ENCODE data around the gene RSF1.

DNA sequence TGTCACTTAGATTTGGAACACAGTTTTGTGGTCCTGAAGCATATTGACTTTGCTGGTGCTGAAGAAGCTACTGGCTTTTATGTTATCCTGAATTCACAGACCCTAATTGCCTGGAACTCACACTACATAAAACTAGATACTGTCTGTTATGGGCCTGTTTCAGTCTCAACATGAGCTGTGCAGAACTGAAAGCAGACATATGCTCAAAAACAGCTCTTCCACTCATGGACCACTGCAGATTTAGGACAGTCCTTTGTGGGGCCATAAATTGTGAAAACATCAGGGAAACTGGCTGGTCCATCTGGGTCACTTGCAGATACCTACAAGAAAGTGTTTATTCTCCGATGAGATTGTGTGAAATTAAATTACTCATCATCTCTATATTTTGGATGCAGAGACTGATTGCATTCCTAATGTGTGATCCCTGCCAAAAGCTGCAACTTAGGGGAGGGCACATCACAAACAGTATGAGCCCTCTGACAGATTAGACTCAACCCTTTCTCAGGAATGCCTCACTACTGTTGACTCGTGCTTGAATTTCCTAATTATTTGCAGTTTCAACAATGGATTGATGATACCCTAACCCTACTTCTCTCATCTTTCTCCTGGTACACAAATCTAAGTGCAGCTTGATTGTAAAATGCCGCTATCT lies 172.7 kb downstream of the RSF1 start:
- TF ChIP-seq FOSL2 (IDR thresholded peaks at IDR 0.05; ENCODE audit: borderline replicate concordance, low read depth) = no peak
- no peak for TF ChIP-seq POLR2AphosphoS5 (IDR thresholded peaks at IDR 0.05; ENCODE audit: low read depth, low read length)
- TF ChIP-seq YY1 (IDR thresholded peaks at IDR 0.05; ENCODE audit: low read depth) = no peak
- TF ChIP-seq CTCF (IDR thresholded peaks at IDR 0.05) = no peak
- TF ChIP-seq RAD21 (IDR thresholded peaks at IDR 0.05; ENCODE audit: low read length) = no peak
- TF ChIP-seq, protein P1, sequence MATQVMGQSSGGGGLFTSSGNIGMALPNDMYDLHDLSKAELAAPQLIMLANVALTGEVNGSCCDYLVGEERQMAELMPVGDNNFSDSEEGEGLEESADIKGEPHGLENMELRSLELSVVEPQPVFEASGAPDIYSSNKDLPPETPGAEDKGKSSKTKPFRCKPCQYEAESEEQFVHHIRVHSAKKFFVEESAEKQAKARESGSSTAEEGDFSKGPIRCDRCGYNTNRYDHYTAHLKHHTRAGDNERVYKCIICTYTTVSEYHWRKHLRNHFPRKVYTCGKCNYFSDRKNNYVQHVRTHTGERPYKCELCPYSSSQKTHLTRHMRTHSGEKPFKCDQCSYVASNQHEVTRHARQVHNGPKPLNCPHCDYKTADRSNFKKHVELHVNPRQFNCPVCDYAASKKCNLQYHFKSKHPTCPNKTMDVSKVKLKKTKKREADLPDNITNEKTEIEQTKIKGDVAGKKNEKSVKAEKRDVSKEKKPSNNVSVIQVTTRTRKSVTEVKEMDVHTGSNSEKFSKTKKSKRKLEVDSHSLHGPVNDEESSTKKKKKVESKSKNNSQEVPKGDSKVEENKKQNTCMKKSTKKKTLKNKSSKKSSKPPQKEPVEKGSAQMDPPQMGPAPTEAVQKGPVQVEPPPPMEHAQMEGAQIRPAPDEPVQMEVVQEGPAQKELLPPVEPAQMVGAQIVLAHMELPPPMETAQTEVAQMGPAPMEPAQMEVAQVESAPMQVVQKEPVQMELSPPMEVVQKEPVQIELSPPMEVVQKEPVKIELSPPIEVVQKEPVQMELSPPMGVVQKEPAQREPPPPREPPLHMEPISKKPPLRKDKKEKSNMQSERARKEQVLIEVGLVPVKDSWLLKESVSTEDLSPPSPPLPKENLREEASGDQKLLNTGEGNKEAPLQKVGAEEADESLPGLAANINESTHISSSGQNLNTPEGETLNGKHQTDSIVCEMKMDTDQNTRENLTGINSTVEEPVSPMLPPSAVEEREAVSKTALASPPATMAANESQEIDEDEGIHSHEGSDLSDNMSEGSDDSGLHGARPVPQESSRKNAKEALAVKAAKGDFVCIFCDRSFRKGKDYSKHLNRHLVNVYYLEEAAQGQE (IDR thresholded peaks at IDR 0.05; ENCODE audit: low read depth, low read length) = no peak
- no peak for TF ChIP-seq CHD2 (IDR thresholded peaks at IDR 0.05; ENCODE audit: low read length, partially characterized antibody)
- no peak for TF ChIP-seq RFX5 (IDR thresholded peaks at IDR 0.05; ENCODE audit: low read length)
- TF ChIP-seq USF1 (IDR thresholded peaks at IDR 0.05; ENCODE audit: borderline replicate concordance, low read depth) = no peak
- no peak for TF ChIP-seq PBX3 (IDR thresholded peaks at IDR 0.05)
- TF ChIP-seq EP300 (IDR thresholded peaks at IDR 0.05; ENCODE audit: borderline replicate concordance in 1 of 2, low read depth in 1 of 2, low read length in 1 of 2) = no peak
- no peak for TF ChIP-seq TCF12 (IDR thresholded peaks at IDR 0.05)
- no peak for TF ChIP-seq RXRA (IDR thresholded peaks at IDR 0.05; ENCODE audit: borderline replicate concordance, low read depth)
- TF ChIP-seq USF2 (IDR thresholded peaks at IDR 0.05; ENCODE audit: borderline replicate concordance, low read depth, low read length) = no peak

Measured in SK-N-SH (cell line).